GM04503 (cell line): Measurements from ENCODE around the gene SMARCD3.

Experiments
- DNase-seq: peaks from one replicate; pipeline ENCODE4 v3.0.0-alpha.2; 2012; ENCODE audit warnings: low read depth

SMARCD3 gene

GRCh38 chr7:151208253-151208862 is 40.1 kb downstream of the SMARCD3 start:
- no peak for DNase-seq

GRCh38 chr7:151207804-151208203 is 40.7 kb downstream of the SMARCD3 start:
- no peak for DNase-seq

GRCh38 chr7:151207315-151207714 is 41.2 kb downstream of the SMARCD3 start:
- DNase-seq, result no peak

GRCh38 chr7:151206914-151207313 is 41.6 kb downstream of the SMARCD3 start:
- DNase-seq, result no peak

- DNase-seq, result no peak
Observed at GRCh38 chr7:151205730-151206129, 42.8 kb downstream of the SMARCD3 start.

- DNase-seq, result no peak
Observed at GRCh38 chr7:151204383-151205032, 44.0 kb downstream of the SMARCD3 start.

GRCh38 chr7:151202836-151203235 is 45.7 kb downstream of the SMARCD3 start:
- no peak for DNase-seq

GRCh38 chr7:151201751-151202150 is 46.7 kb downstream of the SMARCD3 start:
- DNase-seq, result no peak

GRCh38 chr7:151201344-151201743 is 47.1 kb downstream of the SMARCD3 start:
- no peak for DNase-seq

- no peak for DNase-seq
Observed at GRCh38 chr7:151198945-151199848, 49.3 kb downstream of the SMARCD3 start.

- no peak for DNase-seq
Observed at GRCh38 chr7:151197932-151198331, 50.6 kb downstream of the SMARCD3 start.

GRCh38 chr7:151195616-151196450 is 52.7 kb downstream of the SMARCD3 start:
- DNase-seq, result no peak

- DNase-seq, result no peak
Observed at GRCh38 chr7:151194188-151194587, 54.3 kb downstream of the SMARCD3 start.

GRCh38 chr7:151193203-151193978 is 55.1 kb downstream of the SMARCD3 start:
- DNase-seq, result no peak

- DNase-seq, result no peak
Observed at GRCh38 chr7:151192002-151192539, 56.4 kb downstream of the SMARCD3 start.

GRCh38 chr7:151191544-151191943 is 57.0 kb downstream of the SMARCD3 start:
- no peak for DNase-seq

- no peak for DNase-seq
Observed at GRCh38 chr7:151189038-151189437, 59.5 kb downstream of the SMARCD3 start.
